Activated CD8-positive, alpha-beta memory T cell treated with anti-CD3 and anti-CD28 coated beads, Interleukin-2, amount 50 U/mL, for 4 hours (primary cell): Measurements from ENCODE around the gene FNDC3B.

ENCODE experiments used
- DNase-seq: peaks from one replicate; pipeline ENCODE4 v3.0.0-alpha.2; 2020

The FNDC3B gene

DNA sequence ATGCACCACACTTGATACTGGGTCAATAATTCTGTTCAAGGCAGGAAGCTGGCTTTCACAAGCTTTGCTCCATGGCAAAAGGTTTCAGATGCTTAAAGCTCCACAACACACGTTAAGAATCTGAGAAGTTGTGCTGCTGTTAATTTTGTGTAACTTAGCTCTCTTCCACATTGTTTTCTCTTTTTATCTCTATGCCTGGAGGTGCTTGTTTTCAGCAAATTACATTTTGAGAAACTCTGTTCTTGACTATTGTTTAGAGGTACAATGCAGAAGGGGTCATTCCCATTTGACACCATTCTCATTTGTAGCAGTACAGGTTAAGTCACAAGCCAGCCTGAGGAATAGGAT, 156.0 kb downstream of the FNDC3B start:
- DNase-seq, result no peak

DNA sequence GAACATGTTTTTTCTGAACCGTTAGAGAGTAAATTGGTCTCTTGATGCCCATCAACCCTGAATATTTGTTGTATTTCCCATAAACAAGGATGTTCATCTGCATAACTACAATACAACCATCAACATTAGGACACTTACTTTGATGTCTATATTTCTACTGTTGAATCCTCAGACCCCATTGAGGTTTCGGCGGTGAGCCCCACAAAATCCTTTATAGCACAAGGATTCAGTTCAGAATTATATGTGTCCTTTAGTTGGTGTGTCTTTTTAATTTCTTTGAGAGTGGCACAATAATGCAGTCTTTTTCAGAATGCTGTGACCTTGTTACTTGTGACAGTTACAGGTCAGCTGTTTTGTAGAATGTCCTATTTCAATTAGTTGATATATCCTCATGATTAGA, 158.0 kb downstream of the FNDC3B start:
- no peak for DNase-seq

DNA sequence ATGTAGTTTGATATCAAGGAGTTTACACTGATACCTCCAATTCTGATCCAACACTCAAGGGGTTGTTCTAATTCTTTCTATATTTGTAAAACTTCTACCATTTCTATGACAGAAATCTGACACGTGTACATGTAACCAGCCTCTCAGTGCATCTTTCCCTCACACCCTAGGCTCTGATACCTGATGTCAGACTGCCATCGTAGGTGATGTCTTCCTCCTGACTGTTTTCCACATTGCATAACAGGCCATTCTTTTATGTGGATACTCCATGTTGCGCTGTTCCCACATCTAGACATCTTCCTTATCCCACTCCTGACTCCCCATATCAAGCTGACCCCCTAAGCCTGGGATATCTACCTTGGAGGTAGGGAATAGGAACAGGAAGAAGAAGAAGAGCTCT, 159.1 kb downstream of the FNDC3B start:
- no peak for DNase-seq

DNA sequence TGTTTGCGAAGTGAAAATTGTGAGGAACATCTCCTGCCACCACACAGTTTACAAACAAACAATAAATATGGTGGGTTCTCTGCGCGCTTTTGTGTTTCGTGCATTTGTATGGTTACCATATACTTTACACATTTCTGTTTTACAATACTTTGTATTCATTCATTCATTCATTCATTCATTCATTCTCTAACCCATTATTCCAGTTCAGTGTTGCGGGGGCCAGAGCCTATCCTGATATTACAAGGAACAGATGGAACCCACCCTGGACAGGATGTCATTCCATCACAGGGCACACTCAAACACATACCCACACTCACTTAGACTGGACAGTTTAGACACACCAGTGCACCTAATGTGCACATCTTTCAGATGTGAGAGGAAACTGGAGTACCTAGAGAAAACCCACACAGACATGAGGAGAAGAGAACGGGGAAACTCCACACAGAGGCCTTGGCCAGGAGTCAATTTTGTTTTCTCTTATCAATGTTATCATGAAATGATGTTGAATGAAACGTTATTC, 160.5 kb downstream of the FNDC3B start:
- no peak for DNase-seq

DNA sequence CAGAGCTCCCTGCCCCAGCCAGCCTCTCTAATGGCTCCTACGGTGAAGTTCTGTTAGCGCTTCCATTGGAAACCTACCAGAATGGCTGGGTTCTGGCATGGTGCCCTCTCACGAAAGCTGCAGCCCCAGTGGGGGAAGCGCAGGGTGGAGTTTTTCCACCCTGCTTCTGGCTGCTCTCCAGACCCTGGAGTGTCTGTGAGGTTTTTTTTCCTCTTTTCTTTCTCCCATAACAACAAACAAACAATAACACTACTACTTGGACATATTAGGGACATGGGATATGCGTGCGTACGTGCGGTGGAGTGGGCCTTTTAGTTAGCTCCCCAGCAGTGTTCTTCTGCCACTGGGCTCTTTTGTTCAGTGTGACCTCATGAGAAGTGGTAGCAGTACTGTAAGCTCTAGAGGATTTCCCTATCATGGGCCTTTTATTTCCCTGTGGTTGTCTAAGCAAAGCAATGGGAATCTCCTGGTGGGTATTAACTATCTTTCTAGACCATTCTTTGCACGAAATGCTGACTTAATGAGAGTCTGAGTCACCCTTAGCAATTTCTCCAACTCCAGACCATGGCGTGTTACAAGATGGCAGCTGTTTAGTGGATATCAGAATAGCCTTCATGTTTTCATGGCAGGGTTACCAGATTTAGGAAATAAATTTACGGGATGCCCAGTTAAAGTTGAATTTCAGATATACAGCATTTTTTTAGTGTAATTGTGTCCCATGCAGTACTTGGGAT, 161.9 kb downstream of the FNDC3B start:
- no peak for DNase-seq

DNA sequence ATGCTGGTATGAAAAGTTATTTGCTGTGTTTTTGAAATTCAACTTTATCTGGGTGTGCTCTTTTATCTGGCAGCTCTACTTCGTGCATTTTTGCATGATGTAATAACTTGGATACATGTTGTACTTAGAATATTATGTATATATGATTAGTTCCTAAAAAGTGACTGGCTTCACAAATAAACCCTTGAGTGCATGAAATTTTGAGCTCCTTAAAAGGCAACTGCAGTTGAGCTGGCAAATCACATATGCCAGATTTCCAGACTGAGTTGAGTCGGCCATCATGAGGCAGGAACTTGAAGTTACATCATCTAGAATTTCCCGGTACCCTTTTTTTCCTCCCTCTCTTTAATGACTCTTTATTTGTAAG, 162.5 kb downstream of the FNDC3B start:
- DNase-seq, result no peak

DNA sequence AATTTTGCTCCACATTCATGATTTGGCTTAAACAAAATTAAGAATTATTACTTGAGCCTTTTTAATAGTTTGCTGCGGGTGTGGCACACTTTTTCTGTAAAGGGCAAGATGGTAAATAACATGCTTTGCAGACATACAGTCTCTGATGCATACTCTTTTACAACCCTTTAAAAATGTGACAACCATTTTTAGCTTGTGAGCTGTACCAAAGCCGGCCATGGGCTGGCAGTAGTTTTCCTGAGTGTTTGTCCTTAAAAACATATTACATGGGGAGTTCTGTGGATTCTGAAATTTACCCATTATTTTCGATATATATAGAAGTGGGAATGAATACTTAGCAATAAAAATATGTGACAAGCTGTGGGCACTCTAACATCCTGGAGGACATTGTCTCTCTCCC, 163.4 kb downstream of the FNDC3B start:
- no peak for DNase-seq

DNA sequence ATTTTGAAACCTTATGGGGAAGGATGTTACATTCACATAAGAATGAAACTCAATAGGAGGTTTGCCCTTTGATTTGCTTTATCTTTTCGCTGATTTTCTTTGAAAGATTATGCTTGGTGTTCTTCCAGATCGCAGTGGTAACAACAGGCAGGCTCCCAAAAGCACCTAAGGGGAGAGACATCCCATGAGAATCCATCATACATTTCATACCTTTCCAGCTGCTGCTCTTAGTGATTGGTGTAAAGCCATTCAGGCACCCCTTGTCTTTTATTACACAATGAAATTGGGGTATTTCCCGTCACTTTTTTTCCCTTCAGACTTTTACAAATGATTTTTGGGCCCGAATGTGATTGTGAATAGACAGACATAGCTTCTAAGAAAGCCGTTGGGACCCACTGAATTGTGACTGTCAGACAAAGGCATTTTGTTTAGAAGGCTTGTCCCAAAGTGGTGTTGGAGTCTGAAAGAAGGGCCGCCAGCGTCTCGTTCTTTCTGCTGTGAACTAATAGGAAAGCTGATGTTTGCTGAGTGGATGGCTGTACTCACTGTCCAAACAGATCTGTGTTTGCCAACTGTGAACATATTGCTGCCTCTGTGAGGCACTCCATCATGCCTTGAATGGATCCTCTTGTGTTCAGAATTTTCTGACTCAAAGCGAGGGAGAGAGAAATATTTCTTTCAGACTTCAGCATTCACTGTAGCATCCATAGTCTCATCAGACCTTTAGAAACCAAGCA, 164.3 kb downstream of the FNDC3B start:
- DNase-seq, result no peak

DNA sequence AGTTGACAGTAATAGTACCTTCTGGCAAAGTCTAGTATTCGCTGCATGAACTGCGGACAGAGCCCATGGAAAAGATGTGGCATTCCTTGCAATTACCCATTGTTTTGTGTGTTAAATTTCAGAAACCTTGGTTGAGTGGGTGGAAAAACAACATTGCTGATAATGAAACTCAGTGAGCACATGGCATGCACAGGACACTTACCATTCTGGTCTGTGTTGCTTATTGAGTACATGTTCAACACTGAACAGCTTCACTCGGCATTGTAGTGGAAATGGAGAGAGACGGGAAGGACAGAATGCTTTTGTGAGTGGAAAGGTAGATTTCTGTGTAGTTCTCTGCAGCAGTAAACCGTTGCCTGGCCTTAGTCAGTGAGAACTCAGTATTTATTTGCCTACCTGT, 165.3 kb downstream of the FNDC3B start:
- DNase-seq, result no peak

DNA sequence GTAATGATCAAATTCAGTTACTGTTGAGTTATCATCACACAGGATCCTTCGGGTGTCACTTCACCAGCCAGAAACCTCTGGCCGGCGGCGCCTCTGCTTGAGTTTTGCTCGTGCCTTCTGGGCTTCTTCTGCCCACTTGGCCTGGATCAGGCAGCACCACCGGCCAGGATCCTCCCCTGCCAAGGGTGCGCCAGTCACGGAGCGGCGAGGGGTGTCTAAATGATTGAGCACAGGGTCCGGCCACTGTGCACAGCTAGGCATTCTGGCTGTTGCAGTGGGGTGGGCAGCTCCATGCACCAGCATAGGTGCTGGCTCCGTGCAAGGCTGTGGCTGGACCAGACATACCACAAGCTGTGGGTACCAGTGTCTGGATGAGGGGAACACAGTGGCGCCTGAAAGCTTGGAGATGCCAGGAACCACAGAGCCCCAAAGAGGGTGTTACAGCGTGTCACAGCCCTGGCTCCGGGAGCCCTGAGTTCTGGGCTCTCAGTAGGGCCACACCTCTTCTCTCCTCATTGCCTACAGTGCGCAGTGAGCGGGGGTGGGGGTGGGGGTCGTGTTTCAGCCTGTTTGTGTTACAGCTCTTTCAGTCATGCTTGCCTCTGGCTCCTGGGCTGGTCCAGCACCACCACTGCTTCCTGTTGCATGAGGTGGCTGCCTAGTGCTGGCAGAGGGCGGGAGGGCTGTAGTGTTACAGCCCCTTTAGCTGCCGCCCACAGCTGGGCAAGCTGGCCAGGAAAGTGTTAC, 169.4 kb downstream of the FNDC3B start:
- DNase-seq, result no peak

DNA sequence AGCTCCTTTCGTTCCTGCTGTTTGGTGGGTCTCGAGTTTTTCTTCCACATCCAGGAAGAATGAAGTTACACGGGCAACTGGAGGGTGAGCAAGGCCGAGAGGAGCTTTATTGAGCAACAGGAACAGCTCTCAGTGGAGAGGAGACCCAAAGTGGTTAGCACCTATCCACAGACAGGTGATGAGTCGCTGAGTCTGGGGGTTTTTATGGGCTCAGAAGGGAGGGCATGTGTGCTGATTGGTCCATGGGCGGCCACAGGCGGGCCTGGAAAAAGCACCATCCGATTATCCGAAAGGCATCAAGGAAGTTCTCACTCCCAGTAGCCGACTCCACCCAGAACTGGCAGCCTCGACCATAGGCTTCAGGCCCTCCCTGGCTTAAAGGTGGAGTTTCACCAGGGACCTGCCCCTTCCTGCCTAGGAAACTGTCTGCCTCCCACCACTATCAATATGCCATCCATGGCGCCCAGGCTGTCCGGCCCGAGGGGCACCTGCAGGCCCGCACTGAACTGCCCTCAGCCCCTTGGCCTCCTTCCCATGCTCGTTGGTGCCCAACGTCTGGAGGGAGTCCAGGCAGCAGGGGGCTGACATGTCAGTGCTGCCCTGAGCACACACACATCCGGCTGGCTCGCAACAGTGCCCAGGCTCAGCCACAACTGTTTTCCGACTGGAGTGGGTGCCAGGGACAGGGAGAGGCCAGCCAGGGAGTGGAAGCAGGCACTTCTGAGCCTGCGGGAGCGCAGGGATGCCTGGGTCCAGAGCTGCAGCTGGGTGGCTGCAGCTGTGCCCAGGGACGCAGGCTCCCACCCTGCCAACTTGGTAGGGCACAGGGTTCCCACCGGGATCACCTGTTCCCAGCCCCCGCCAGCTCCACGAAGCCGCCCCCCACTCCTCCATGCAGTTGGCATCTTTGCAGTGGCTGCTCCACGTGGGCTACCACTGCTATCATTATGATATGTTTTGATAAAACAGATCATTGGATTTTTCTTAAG, 170.2 kb downstream of the FNDC3B start:
- no peak for DNase-seq

DNA sequence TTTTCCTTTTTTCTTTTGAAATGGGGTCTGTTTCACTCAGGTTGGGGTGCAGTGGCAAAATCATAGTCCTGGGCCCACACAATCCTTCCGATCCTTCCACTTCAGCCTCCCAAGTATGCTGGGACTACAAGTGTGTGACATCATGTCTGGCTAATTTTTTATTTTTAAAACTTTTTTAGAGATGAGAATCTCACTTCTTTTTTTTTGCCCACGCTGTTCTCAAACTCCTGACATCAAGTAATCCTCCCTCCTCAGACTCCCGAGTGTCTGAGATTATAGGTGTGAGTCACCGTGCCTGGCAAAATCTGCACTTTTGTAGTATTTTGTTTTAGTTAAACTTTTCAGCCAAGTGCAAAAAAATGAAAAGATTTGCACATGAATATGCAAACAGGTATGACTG, 171.0 kb downstream of the FNDC3B start:
- DNase-seq, result no peak

DNA sequence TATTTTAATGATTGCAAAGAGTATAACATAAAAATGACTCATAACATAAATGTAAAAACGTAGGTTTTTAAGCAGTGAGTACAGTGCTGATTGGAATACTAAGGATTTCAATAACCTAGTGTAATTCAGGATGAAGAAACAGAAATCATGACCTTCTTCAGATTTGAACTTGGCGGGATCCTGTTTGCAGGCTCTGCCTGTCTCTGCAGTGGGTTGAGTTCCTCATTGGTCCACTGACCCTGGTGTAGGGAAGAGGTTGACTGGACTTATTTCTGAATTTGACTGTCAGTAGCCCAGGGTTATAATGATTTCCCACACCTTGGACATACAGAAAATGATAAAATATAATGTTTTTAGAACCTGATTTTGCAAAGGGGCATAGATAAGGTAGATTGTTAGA, 171.7 kb downstream of the FNDC3B start:
- DNase-seq, result no peak

DNA sequence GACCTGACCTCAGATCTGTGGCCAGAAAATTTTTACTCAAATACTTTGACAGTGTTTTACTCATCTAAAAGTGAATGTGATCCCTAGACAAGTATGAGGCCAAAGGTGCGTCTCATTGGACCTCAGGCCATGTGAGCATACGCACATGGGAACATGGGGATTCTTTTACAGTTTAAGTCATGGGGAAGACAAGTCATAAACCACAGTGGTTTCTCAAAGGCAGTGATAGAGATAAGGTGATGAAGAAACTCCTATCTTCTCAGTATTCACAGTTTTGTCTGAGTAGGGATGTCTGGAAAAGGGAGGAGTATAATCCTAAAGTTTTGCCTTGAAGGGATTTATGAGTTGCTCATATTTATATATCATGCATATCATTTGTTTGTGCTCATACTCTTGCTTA, 173.8 kb downstream of the FNDC3B start:
- DNase-seq, result no peak

DNA sequence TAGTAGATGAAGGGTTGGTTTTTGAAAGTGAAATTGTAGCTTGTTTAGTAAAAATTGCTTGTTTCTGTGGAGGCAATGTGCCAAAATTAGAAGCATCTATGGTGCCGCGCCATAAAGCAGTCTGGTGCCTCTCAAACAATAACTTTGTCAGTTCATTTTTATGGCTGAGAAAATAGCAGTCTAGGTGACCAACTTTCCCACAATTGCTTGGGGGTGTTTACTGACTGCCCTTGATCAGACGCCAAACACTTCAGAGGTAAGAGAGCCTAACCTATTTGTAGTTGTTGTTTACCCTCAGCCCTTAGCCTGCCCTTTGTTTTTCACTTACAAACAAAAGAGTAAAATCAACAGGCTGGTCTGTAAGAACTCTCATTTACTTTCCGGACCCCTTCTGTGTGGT, 174.5 kb downstream of the FNDC3B start:
- DNase-seq, result no peak

DNA sequence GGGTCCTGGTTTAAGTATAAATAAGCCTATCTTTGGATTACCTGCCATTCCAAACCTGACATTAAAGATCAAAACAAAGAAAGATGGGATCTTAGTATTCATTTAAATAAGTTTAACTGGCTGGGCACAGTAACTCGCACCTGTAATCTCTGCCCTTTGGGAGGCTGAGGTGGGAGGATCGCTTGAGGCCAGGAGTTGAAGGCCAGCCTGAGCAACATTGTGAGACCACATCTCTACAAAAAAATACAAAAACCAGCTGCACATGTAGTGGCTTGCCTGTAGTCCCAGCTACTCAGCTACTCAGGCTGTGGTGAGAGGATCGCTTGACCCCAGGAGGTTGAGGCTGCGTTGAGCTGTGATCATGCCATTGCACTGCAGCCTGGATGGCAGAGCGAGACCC, 176.9 kb downstream of the FNDC3B start:
- DNase-seq, result no peak

DNA sequence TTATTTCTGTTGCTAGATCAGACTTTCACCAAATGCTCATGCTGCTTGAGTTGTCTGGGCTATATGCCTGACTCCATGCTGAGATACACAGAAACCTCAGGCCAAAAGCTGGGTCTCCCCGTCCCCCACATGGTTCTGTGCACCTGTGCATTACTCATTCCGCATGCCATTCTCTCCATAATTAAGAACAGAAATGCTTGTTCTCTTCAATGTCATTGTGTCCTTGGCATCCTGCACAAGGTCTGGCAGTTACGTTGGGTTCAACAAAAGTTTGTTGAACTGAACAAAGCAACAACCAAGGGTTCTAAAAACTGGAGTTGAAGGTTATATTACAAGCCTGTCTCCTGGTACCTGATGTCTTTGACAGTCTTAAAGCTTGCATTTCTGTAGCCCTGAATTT, 177.5 kb downstream of the FNDC3B start:
- DNase-seq, result no peak

DNA sequence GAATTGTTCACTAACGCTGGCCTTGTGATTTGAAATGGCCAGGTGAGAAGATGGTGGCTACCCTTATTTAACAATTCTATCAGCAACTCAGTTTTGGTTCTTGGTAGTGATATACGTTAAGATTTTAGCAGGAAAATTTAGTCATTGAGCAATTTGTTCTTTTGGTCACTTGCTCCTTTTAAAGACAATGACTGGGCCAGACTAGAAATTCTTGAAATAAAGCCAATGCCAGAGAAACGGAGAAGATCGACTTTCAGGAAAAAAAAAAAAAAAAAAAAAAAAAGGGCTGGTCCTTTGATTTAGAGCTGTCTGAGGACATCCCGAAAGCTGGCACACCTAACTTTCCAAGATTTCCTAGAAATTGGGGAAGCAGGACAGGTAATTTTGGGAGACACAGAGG, 178.5 kb downstream of the FNDC3B start:
- DNase-seq, result no peak

DNA sequence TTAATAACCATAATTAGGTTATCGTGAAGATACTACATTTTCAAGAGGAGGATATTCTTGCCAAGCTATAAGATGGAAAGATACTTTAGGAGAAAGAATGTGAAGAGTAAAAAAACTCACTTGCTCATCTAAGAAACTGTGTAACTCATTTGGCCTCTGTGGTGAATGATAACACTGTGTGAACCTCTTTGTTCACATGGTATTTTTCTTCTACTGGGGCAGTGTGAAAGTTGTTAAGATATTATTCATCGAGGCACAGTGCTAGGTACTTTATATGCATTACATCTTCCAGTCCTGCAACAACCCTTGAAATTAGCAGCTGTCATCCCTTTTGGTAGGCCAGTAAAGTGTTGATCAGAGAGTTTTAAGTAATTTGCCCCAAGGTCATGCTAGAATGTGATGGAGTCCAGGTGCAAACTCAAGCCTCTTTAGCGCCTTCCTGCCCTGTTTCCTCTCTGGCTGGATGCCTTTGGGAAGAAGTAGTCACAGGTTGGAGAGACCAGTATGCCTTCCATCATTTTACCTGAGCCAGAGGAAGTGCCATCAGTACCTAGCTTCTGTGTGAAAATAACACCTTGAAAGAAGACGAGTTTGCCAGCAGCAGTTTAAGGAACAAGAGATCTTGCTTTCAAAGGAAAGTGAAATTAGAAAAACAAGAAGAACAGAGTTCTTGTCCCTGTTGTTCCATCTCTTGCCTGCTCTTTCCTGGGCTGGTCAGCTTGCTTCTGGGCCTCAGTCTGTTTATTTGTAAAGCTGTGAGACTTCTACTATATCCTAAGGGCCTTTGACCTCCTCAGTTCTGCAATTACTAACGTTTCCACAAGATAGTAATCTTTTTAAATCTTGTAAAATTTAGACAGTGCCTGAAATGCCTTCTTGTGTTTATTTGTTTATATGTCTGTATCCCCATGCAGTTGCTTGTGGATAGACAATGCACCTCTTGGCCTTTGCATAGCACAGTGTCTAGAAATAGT, 179.3 kb downstream of the FNDC3B start:
- no peak for DNase-seq

DNA sequence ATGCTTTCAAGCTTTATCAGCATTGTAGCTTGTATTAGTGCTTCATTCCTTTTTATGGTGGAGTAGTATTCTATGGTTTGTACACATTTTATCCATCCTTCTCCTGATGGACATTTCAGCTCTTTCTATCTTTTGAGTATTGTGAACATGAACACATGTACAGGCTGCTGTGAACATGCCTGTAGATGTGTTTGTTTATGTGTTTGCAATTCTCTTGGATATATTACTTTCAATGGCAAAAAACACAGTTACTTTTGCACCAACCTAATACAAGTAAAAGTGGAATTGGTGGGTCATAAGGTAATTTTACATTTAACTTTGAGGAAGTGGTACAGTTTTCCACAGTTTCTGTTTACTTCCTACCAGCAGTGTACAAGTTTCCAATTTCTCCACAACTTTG, 180.4 kb downstream of the FNDC3B start:
- DNase-seq, result no peak

DNA sequence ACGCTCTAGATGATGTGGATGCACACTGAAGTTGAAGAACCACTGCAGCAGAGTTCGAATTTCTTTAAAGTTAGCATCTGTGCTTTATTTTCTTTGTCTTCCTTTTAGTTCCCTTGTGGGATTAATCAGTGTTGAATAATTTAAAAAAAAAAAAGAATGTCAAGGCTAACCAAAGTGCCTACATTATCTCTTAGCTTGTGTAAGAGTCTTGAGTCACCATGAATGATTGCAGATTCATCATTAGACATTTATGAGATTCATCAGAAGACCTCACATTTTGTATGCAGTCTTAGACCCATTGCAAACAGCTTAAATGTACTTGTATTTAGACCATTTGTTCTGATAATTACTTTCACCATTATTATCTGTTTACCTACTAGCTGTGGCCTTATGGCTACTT, 182.2 kb downstream of the FNDC3B start:
- DNase-seq, result no peak
